ENCODE data around the gene XRN2.

Gene XRN2

GRCh38 chr20:21436205-21436604 is 133.1 kb downstream of the XRN2 start:
- DNase-seq, result no peak

- no peak for DNase-seq
These were observed 134.1 kb downstream of the XRN2 start for GRCh38 chr20:21437248-21437647.

GRCh38 chr20:21437816-21438215 is 134.7 kb downstream of the XRN2 start:
- no peak for DNase-seq
